Measurements from ENCODE around the gene DGKD. TPM values are rescaled to one million over a fixed set of nuclear protein-coding genes. Genes with fewer than 3 reads are reported as not detected.

The DGKD gene
- total and polyA plus RNA-seq, 9 of the 15 experiments (the other 6 are each of a cell fraction or from before 2014, with no cell fraction given): 0.52 to 29.5 (median 10.6) TPM

GRCh38 chr2:233519787-233520611, 165.7 kb downstream of the DGKD start:
- Histone ChIP-seq H3K4me2 (ENCODE audit: insufficient read depth, low read length) (no peak overlapping the region), H2AFZ (ENCODE audit: low read depth, low read length) (no peak overlapping the region), H4K20me1 (replicated peaks; ENCODE audit: control insufficient read depth, insufficient read depth, low read length) (no peaks in the 10 kb centered on the region), H3K79me2 (ENCODE audit: control insufficient read depth, insufficient read depth, low read length) (no peaks in the 10 kb centered on the region), H3K9me1 (ENCODE audit: control insufficient read depth, insufficient read depth, low read length) (no peaks in the 10 kb centered on the region), H3K27ac (ENCODE audit: extremely low read depth, low read depth, low read length) (no peak overlapping the region), H3K9me3 (replicated peaks; ENCODE audit: control insufficient read depth, insufficient read depth, low read depth, low read length) (no peaks in the 10 kb centered on the region), H3K4me1 (replicated peaks in 1 of 2; ENCODE audit: control insufficient read depth in 2 of 2, insufficient read depth in 2 of 2, low read length in 2 of 2) (no peaks in the 10 kb centered on the region), H3K4me3 (no peak overlapping the region), H3K36me3 (ENCODE audit: control insufficient read depth, insufficient read depth, low read length) (peaks cover 13% of the 10 kb centered on the region), H3K27me3 (ENCODE audit: control insufficient read depth in 2 of 2, insufficient read depth in 2 of 2, low read length in 2 of 2) (no peaks in the 10 kb centered on the region), H3K9ac (ENCODE audit: insufficient read depth in 1 of 2, low read depth in 2 of 2, low read length in 2 of 2) (no peak overlapping the region)
- BruUV-seq (replicated peaks): no TSS peak
- DNase-seq (ENCODE audit: extremely low read depth in 1 of 4, low spot score in 3 of 4) (no peak), FAIRE-seq (no peak), ATAC-seq (no peak)
- intact Hi-C loops (cut with micrococcal nuclease): no loop called here
- POLR2A ChIA-PET: interaction anchor here (0.8 kb wide), 1 partner anchor 1043 kb away, joined by 3 read pairs; no protein-coding TSS in a partner anchor
- TF ChIP-seq RREB1 (CRISPR knock-in tag; IDR thresholded peaks at IDR 0.05) (no peak), HNRNPL (IDR thresholded peaks at IDR 0.05; ENCODE audit: low read depth, low read length) (no peak), ETS2 (tag; IDR thresholded peaks at IDR 0.05; ENCODE audit: borderline replicate concordance, poor library complexity, severe bottlenecking) (no peak)
- CTCF ChIA-PET (ENCODE audit: low intra/inter-chr PET ratio): no interaction called here
- in situ Hi-C loops (cut with MboI): no loop called here
- 65% methylated on average over 3 of the region's 3 CpGs for WGBS (ENCODE audit: insufficient coverage, low coverage, missing lambda C conversion rate)

Small RNA genes lying within 50 kb of the gene (small RNA-seq; reads per million reads assigned to genes)
- not detected for gene RF00019

Other genes starting within 250 kb of the DGKD start
- 21.2 and 26.9 TPM in 2 replicates for gene ATG16L1, start 102.8 kb upstream of the DGKD start, total RNA-seq (2014; rRNA removed)
- gene ATG16L1, start 102.8 kb upstream of the DGKD start, total RNA-seq (2014; rRNA removed; fragmentation: Illumina TruSeq; extraction: Trizol): 15.3 and 16.4 TPM in 2 replicates
- 17.2 and 18.8 TPM in 2 replicates for gene ATG16L1, start 102.8 kb upstream of the DGKD start, total RNA-seq (2015; rRNA removed; fragmentation: Illumina TruSeq; extraction: Trizol)
- gene ATG16L1, start 102.8 kb upstream of the DGKD start, total RNA-seq (2021): 18.8 and 21.1 TPM in 2 replicates
- 20.7 and 21.2 TPM in 2 replicates for gene ATG16L1, start 102.8 kb upstream of the DGKD start, polyA plus RNA-seq (2011; rRNA removed)
- gene ATG16L1, start 102.8 kb upstream of the DGKD start, polyA plus RNA-seq (2014; fragmentation: Illumina TruSeq; extraction: Trizol): 11.6 and 13.0 TPM in 2 replicates
- gene ATG16L1, start 102.8 kb upstream of the DGKD start, polyA plus RNA-seq (2014; fragmentation: Nextera tagmentation; extraction: Ambion mirVana): 1 to 10 TPM; 6.4 to 7.0 TPM
- 17.2 and 21.3 TPM in 2 replicates for gene ATG16L1, start 102.8 kb upstream of the DGKD start, polyA plus RNA-seq (2014; rRNA removed)
- gene SAG, start 46.7 kb upstream of the DGKD start, total RNA-seq (2014; rRNA removed): not detected in 2 replicates
- not detected in 2 replicates for gene SAG, start 46.7 kb upstream of the DGKD start, total RNA-seq (2014; rRNA removed; fragmentation: Illumina TruSeq; extraction: Trizol)
- 0.04 TPM in 1 of 2 replicates, not detected in the other for gene SAG, start 46.7 kb upstream of the DGKD start, total RNA-seq (2015; rRNA removed; fragmentation: Illumina TruSeq; extraction: Trizol)
- gene SAG, start 46.7 kb upstream of the DGKD start, total RNA-seq (2021): 0.64 TPM in 1 of 2 replicates, not detected in the other
- gene SAG, start 46.7 kb upstream of the DGKD start, polyA plus RNA-seq (2011; rRNA removed): not detected in 2 replicates
- not detected in 2 replicates for gene SAG, start 46.7 kb upstream of the DGKD start, polyA plus RNA-seq (2014; fragmentation: Illumina TruSeq; extraction: Trizol)
- gene SAG, start 46.7 kb upstream of the DGKD start, polyA plus RNA-seq (2014; fragmentation: Nextera tagmentation; extraction: Ambion mirVana): under 1 TPM; 0.06 to 0.56 TPM
- gene SAG, start 46.7 kb upstream of the DGKD start, polyA plus RNA-seq (2014; rRNA removed): not detected in 2 replicates
- gene USP40, start 212.3 kb downstream of the DGKD start, total RNA-seq (2014; rRNA removed): 8.5 and 11.3 TPM in 2 replicates
- 12.8 and 14.8 TPM in 2 replicates for gene USP40, start 212.3 kb downstream of the DGKD start, total RNA-seq (2014; rRNA removed; fragmentation: Illumina TruSeq; extraction: Trizol)
- gene USP40, start 212.3 kb downstream of the DGKD start, total RNA-seq (2015; rRNA removed; fragmentation: Illumina TruSeq; extraction: Trizol): 12.2 and 12.8 TPM in 2 replicates
- gene USP40, start 212.3 kb downstream of the DGKD start, total RNA-seq (2021): 12.9 and 13.1 TPM in 2 replicates
- gene USP40, start 212.3 kb downstream of the DGKD start, polyA plus RNA-seq (2011; rRNA removed): 15.0 TPM in 2 replicates
- gene USP40, start 212.3 kb downstream of the DGKD start, polyA plus RNA-seq (2014; fragmentation: Illumina TruSeq; extraction: Trizol): 9.3 and 10.6 TPM in 2 replicates
- gene USP40, start 212.3 kb downstream of the DGKD start, polyA plus RNA-seq (2014; fragmentation: Nextera tagmentation; extraction: Ambion mirVana): 1 to 10 TPM; 5.5 to 7.9 TPM
- 9.0 and 9.3 TPM in 2 replicates for gene USP40, start 212.3 kb downstream of the DGKD start, polyA plus RNA-seq (2014; rRNA removed)